ENCODE results near the gene LAMP5.

LAMP5 gene

GRCh38 chr20:9508696-9509178 is 5.7 kb upstream of the LAMP5 start:
- Mint-ChIP-seq H3K27me3 (peaks cover 49% of the 10 kb centered on the region), H3K4me1 (no peaks in the 10 kb centered on the region), H3K9me3 (no peaks in the 10 kb centered on the region), H3K36me3 (no peaks in the 10 kb centered on the region), H3K27ac (no peak overlapping the region), H3K4me3 (no peak overlapping the region)
- CTCF ChIA-PET, result no interaction called here
- DNase-seq, result no peak

GRCh38 chr20:9509246-9509645 is 5.1 kb upstream of the LAMP5 start:
- CTCF ChIA-PET, result no interaction called here
- no peak overlapping the region for H3K4me3 Mint-ChIP-seq
- no peaks in the 10 kb centered on the region for H3K4me1 Mint-ChIP-seq
- H3K27me3 Mint-ChIP-seq, result peaks cover 54% of the 10 kb centered on the region
- no peak for DNase-seq
- H3K27ac Mint-ChIP-seq, result no peak overlapping the region
- no peaks in the 10 kb centered on the region for H3K36me3 Mint-ChIP-seq
- H3K9me3 Mint-ChIP-seq, result no peaks in the 10 kb centered on the region

- no peak for DNase-seq
- CTCF ChIA-PET, result no interaction called here
- Mint-ChIP-seq H3K4me3 (no peak overlapping the region), H3K27ac (no peak overlapping the region), H3K27me3 (peaks cover 66% of the 10 kb centered on the region), H3K9me3 (no peaks in the 10 kb centered on the region), H3K36me3 (no peaks in the 10 kb centered on the region), H3K4me1 (no peaks in the 10 kb centered on the region)
Observed at GRCh38 chr20:9510911-9511310, 3.5 kb upstream of the LAMP5 start.

GRCh38 chr20:9514072-9514460 is 324 bp upstream of the LAMP5 start:
- Mint-ChIP-seq H3K4me3 (no peak overlapping the region), H3K4me1 (no peaks in the 10 kb centered on the region), H3K36me3 (no peaks in the 10 kb centered on the region), H3K27me3 (peaks cover 65% of the 10 kb centered on the region), H3K27ac (no peak overlapping the region), H3K9me3 (no peaks in the 10 kb centered on the region)
- CTCF ChIA-PET, result no interaction called here
- DNase-seq, result no peak

GRCh38 chr20:9515214-9515585 is 810 bp downstream of the LAMP5 start:
- CTCF ChIA-PET, result no interaction called here
- DNase-seq, result no peak
- Mint-ChIP-seq H3K27ac (peak overlapping the region; percentile 49), H3K4me1 (no peaks in the 10 kb centered on the region), H3K27me3 (peaks cover 53% of the 10 kb centered on the region), H3K4me3 (no peak overlapping the region), H3K36me3 (no peaks in the 10 kb centered on the region), H3K9me3 (no peaks in the 10 kb centered on the region)

- H3K27me3 Mint-ChIP-seq, result peaks cover 53% of the 10 kb centered on the region
- H3K27ac Mint-ChIP-seq, result no peak overlapping the region
- no peak for DNase-seq
- H3K4me1 Mint-ChIP-seq, result no peaks in the 10 kb centered on the region
- no peak overlapping the region for H3K4me3 Mint-ChIP-seq
- no peaks in the 10 kb centered on the region for H3K9me3 Mint-ChIP-seq
- CTCF ChIA-PET, result no interaction called here
- no peaks in the 10 kb centered on the region for H3K36me3 Mint-ChIP-seq
Observed at GRCh38 chr20:9515741-9516233, 1.4 kb downstream of the LAMP5 start.

- CTCF ChIA-PET, result no interaction called here
- Mint-ChIP-seq H3K4me1 (no peaks in the 10 kb centered on the region), H3K36me3 (no peaks in the 10 kb centered on the region), H3K27me3 (peaks cover 53% of the 10 kb centered on the region), H3K9me3 (no peaks in the 10 kb centered on the region), H3K27ac (no peak overlapping the region), H3K4me3 (no peak overlapping the region)
- DNase-seq, result no peak
Observed at GRCh38 chr20:9516234-9516871, 2.0 kb downstream of the LAMP5 start.

GRCh38 chr20:9517297-9518162 is 3.1 kb downstream of the LAMP5 start:
- CTCF ChIA-PET, result no interaction called here
- Mint-ChIP-seq H3K36me3 (no peaks in the 10 kb centered on the region), H3K9me3 (no peaks in the 10 kb centered on the region), H3K27me3 (peaks cover 53% of the 10 kb centered on the region), H3K4me1 (no peaks in the 10 kb centered on the region), H3K27ac (no peak overlapping the region), H3K4me3 (no peak overlapping the region)
- DNase-seq, result no peak

- DNase-seq, result no peak
- no peaks in the 10 kb centered on the region for H3K4me1 Mint-ChIP-seq
- H3K9me3 Mint-ChIP-seq, result no peaks in the 10 kb centered on the region
- no peak overlapping the region for H3K27ac Mint-ChIP-seq
- no peak overlapping the region for H3K4me3 Mint-ChIP-seq
- H3K27me3 Mint-ChIP-seq, result peaks cover 53% of the 10 kb centered on the region
- no peaks in the 10 kb centered on the region for H3K36me3 Mint-ChIP-seq
- CTCF ChIA-PET, result interaction anchor here (1.3 kb wide), 1 partner anchor 110 kb away, joined by 4 read pairs; no protein-coding TSS in a partner anchor
Observed at GRCh38 chr20:9518576-9519175, 4.3 kb downstream of the LAMP5 start.

GRCh38 chr20:9520086-9520485 is 5.7 kb downstream of the LAMP5 start:
- Mint-ChIP-seq H3K36me3 (no peaks in the 10 kb centered on the region), H3K4me1 (no peaks in the 10 kb centered on the region), H3K4me3 (no peak overlapping the region), H3K9me3 (no peaks in the 10 kb centered on the region), H3K27ac (no peak overlapping the region), H3K27me3 (peaks cover 39% of the 10 kb centered on the region)
- CTCF ChIA-PET, result no interaction called here
- DNase-seq, result no peak

GRCh38 chr20:9523636-9524035 is 9.2 kb downstream of the LAMP5 start:
- H3K4me1 Mint-ChIP-seq, result no peaks in the 10 kb centered on the region

GRCh38 chr20:9531581-9531980 is 17.2 kb downstream of the LAMP5 start:
- Mint-ChIP-seq H3K4me3 (no peak overlapping the region), H3K27me3 (no peaks in the 10 kb centered on the region), H3K27ac (no peak overlapping the region), H3K9me3 (peaks cover 1% of the 10 kb centered on the region), H3K36me3 (no peaks in the 10 kb centered on the region), H3K4me1 (no peaks in the 10 kb centered on the region)
- CTCF ChIA-PET, result no interaction called here
- no peak for DNase-seq

More at GRCh38 chr20:9523636-9524035, 9.2 kb downstream of the LAMP5 start:
- CTCF ChIA-PET, result no interaction called here
- DNase-seq, result no peak
- Mint-ChIP-seq H3K36me3 (no peaks in the 10 kb centered on the region), H3K4me3 (no peak overlapping the region), H3K9me3 (no peaks in the 10 kb centered on the region), H3K27ac (no peak overlapping the region), H3K27me3 (peaks cover 3% of the 10 kb centered on the region)

- Mint-ChIP-seq H3K36me3 (no peaks in the 10 kb centered on the region), H3K27ac (no peak overlapping the region), H3K4me1 (no peaks in the 10 kb centered on the region), H3K4me3 (no peak overlapping the region), H3K27me3 (no peaks in the 10 kb centered on the region), H3K9me3 (peaks cover 1% of the 10 kb centered on the region)
- DNase-seq, result no peak
- CTCF ChIA-PET, result no interaction called here
Observed at GRCh38 chr20:9532069-9532838, 17.9 kb downstream of the LAMP5 start.

- H3K36me3 Mint-ChIP-seq, result no peaks in the 10 kb centered on the region
- no peak for DNase-seq
- CTCF ChIA-PET, result no interaction called here
- no peaks in the 10 kb centered on the region for H3K27me3 Mint-ChIP-seq
- no peak overlapping the region for H3K4me3 Mint-ChIP-seq
- H3K27ac Mint-ChIP-seq, result no peak overlapping the region
- no peaks in the 10 kb centered on the region for H3K4me1 Mint-ChIP-seq
- peaks cover 1% of the 10 kb centered on the region for H3K9me3 Mint-ChIP-seq
Observed at GRCh38 chr20:9534025-9534424, 19.6 kb downstream of the LAMP5 start.

Data from activated naive CD4-positive, alpha-beta T cell treated with anti-CD3 and anti-CD28 coated beads, Interleukin-2, amount 10 ng/mL, durations not matched to agents 7 days and 5 days (primary cell).